ENCODE data around the gene KIF26A.
"Not testable (repeated sequence)": the region's sequence is repeated elsewhere in the genome, so short reads cannot be mapped to it uniquely, and the experiment has no call there.

The KIF26A gene

GRCh38 chr14:104206281-104206904, 68.0 kb downstream of the KIF26A start:
- Histone ChIP-seq H3F3A (ENCODE audit: insufficient read depth) (no peaks in the 10 kb centered on the region), H3K9me3 (ENCODE audit: insufficient read depth, low read length) (no peaks in the 10 kb centered on the region), H3K4me3 (ENCODE audit: insufficient read depth, low read length, poor library complexity, severe bottlenecking) (no peak overlapping the region), H3K9me2 (replicated peaks; ENCODE audit: insufficient read depth, low read length) (no peaks in the 10 kb centered on the region), H3K27me3 (ENCODE audit: low read length) (no peaks in the 10 kb centered on the region), H4K20me1 (ENCODE audit: low read depth, low read length) (no peaks in the 10 kb centered on the region), H3K79me2 (ENCODE audit: insufficient read depth, low read length) (no peaks in the 10 kb centered on the region), H2AFZ (ENCODE audit: low read depth, low read length, severe bottlenecking) (no peak overlapping the region), H3K27ac (ENCODE audit: low read depth, low read length) (no peak overlapping the region), H3K9ac (ENCODE audit: low read length) (no peak overlapping the region), H3K36me3 (ENCODE audit: low read length) (no peaks in the 10 kb centered on the region), H3K4me2 (ENCODE audit: low read depth, low read length, poor library complexity, severe bottlenecking) (no peak overlapping the region)
- no peak for TF ChIP-seq EZH2phosphoT487 (conservative IDR thresholded peaks at IDR 0.05; ENCODE audit: low read length)
- TF ChIP-seq, protein P1, sequence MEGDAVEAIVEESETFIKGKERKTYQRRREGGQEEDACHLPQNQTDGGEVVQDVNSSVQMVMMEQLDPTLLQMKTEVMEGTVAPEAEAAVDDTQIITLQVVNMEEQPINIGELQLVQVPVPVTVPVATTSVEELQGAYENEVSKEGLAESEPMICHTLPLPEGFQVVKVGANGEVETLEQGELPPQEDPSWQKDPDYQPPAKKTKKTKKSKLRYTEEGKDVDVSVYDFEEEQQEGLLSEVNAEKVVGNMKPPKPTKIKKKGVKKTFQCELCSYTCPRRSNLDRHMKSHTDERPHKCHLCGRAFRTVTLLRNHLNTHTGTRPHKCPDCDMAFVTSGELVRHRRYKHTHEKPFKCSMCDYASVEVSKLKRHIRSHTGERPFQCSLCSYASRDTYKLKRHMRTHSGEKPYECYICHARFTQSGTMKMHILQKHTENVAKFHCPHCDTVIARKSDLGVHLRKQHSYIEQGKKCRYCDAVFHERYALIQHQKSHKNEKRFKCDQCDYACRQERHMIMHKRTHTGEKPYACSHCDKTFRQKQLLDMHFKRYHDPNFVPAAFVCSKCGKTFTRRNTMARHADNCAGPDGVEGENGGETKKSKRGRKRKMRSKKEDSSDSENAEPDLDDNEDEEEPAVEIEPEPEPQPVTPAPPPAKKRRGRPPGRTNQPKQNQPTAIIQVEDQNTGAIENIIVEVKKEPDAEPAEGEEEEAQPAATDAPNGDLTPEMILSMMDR (IDR thresholded peaks at IDR 0.05; ENCODE audit: insufficient read depth, low read length, poor library complexity, severe bottlenecking): no peak

- Histone ChIP-seq H3K27me3 (ENCODE audit: low read length) (no peaks in the 10 kb centered on the region), H3K4me3 (ENCODE audit: insufficient read depth, low read length, poor library complexity, severe bottlenecking) (no peak overlapping the region), H3K9me3 (ENCODE audit: insufficient read depth, low read length) (no peaks in the 10 kb centered on the region), H3K27ac (ENCODE audit: low read depth, low read length) (no peak overlapping the region), H3K79me2 (ENCODE audit: insufficient read depth, low read length) (no peaks in the 10 kb centered on the region), H4K20me1 (ENCODE audit: low read depth, low read length) (no peaks in the 10 kb centered on the region), H3F3A (ENCODE audit: insufficient read depth) (no peaks in the 10 kb centered on the region), H2AFZ (ENCODE audit: low read depth, low read length, severe bottlenecking) (no peak overlapping the region), H3K4me2 (ENCODE audit: low read depth, low read length, poor library complexity, severe bottlenecking) (no peak overlapping the region), H3K36me3 (ENCODE audit: low read length) (no peaks in the 10 kb centered on the region), H3K9me2 (replicated peaks; ENCODE audit: insufficient read depth, low read length) (no peaks in the 10 kb centered on the region), H3K9ac (ENCODE audit: low read length) (no peak overlapping the region)
- no peak for TF ChIP-seq EZH2phosphoT487 (conservative IDR thresholded peaks at IDR 0.05; ENCODE audit: low read length)
- TF ChIP-seq, protein P1 (IDR thresholded peaks at IDR 0.05; ENCODE audit: insufficient read depth, low read length, poor library complexity, severe bottlenecking): no peak
Measured at GRCh38 chr14:104207142-104208014, 69.0 kb downstream of the KIF26A start.

DNA sequence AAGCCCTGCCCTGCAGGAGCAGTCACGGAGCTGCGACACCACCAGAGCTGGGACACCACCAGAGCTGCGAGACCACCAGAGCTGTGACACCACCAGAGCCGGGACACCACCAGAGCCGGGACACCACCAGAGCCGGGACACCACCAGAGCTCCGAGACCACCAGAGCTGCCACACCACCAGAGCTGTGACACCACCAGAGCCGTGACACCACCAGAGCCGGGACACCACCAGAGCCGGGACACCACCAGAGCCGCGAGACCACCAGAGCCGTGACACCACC, 69.6 kb downstream of the KIF26A start:
- not testable (repeated sequence) for H3K4me2 ChIP-seq (ENCODE audit: low read depth, low read length, poor library complexity, severe bottlenecking); H3F3A ChIP-seq (ENCODE audit: insufficient read depth); H3K4me3 ChIP-seq (ENCODE audit: insufficient read depth, low read length, poor library complexity, severe bottlenecking); H4K20me1 ChIP-seq (ENCODE audit: low read depth, low read length); H3K79me2 ChIP-seq (ENCODE audit: insufficient read depth, low read length); H3K9me2 ChIP-seq (replicated peaks; ENCODE audit: insufficient read depth, low read length); H3K9ac ChIP-seq (ENCODE audit: low read length); H3K36me3 ChIP-seq (ENCODE audit: low read length); H3K27me3 ChIP-seq (ENCODE audit: low read length); H3K27ac ChIP-seq (ENCODE audit: low read depth, low read length); H2AFZ ChIP-seq (ENCODE audit: low read depth, low read length, severe bottlenecking); H3K9me3 ChIP-seq (ENCODE audit: insufficient read depth, low read length)

DNA sequence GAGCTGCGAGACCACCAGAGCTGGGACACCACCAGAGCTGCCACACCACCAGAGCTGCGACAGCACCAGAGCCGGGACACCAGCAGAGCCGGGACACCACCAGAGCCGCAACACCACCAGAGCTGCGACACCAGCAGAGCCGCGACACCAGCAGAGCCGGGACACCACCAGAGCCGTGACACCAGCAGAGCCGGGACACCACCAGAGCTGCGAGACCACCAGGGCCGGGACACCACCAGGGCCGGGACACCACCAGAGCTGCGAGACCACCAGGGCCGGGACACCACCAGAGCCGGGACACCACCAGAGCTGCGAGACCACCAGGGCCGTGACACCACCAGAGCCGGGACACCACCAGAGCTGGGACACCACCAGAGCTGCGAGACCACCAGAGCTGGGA, 69.9 kb downstream of the KIF26A start:
- not testable (repeated sequence) for H3K36me3 ChIP-seq (ENCODE audit: low read length); H3K27me3 ChIP-seq (ENCODE audit: low read length); H3K9ac ChIP-seq (ENCODE audit: low read length); H3K9me3 ChIP-seq (ENCODE audit: insufficient read depth, low read length); H3F3A ChIP-seq (ENCODE audit: insufficient read depth); H4K20me1 ChIP-seq (ENCODE audit: low read depth, low read length); H3K9me2 ChIP-seq (replicated peaks; ENCODE audit: insufficient read depth, low read length); H2AFZ ChIP-seq (ENCODE audit: low read depth, low read length, severe bottlenecking); H3K4me2 ChIP-seq (ENCODE audit: low read depth, low read length, poor library complexity, severe bottlenecking); H3K27ac ChIP-seq (ENCODE audit: low read depth, low read length); H3K4me3 ChIP-seq (ENCODE audit: insufficient read depth, low read length, poor library complexity, severe bottlenecking); H3K79me2 ChIP-seq (ENCODE audit: insufficient read depth, low read length)

DNA sequence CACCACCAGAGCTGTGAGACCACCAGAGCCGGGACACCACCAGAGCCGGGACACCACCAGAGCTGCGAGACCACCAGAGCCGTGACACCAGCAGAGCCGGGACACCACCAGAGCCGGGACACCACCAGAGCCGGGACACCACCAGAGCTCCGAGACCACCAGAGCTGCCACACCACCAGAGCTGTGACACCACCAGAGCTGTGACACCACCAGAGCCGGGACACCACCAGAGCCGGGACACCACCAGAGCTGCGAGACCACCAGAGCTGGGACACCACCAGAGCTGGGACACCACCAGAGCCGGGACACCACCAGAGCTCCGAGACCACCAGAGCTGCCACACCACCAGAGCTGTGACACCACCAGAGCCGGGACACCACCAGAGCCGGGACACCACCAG, 70.7 kb downstream of the KIF26A start:
- not testable (repeated sequence) for H3K4me2 ChIP-seq (ENCODE audit: low read depth, low read length, poor library complexity, severe bottlenecking); H2AFZ ChIP-seq (ENCODE audit: low read depth, low read length, severe bottlenecking); H4K20me1 ChIP-seq (ENCODE audit: low read depth, low read length); H3K79me2 ChIP-seq (ENCODE audit: insufficient read depth, low read length); H3K9me2 ChIP-seq (replicated peaks; ENCODE audit: insufficient read depth, low read length); H3K9ac ChIP-seq (ENCODE audit: low read length); H3K27ac ChIP-seq (ENCODE audit: low read depth, low read length); H3K9me3 ChIP-seq (ENCODE audit: insufficient read depth, low read length); H3K4me3 ChIP-seq (ENCODE audit: insufficient read depth, low read length, poor library complexity, severe bottlenecking); H3K36me3 ChIP-seq (ENCODE audit: low read length); H3F3A ChIP-seq (ENCODE audit: insufficient read depth); H3K27me3 ChIP-seq (ENCODE audit: low read length)
